ENCODE measurements around the gene RAP1GAP2. TPM values are rescaled to one million over a fixed set of nuclear protein-coding genes. Genes with fewer than 3 reads are reported as not detected.

The RAP1GAP2 gene
- total and polyA plus RNA-seq, 8 donors = 11.8 to 92.4 (median 31.0) TPM

DNA sequence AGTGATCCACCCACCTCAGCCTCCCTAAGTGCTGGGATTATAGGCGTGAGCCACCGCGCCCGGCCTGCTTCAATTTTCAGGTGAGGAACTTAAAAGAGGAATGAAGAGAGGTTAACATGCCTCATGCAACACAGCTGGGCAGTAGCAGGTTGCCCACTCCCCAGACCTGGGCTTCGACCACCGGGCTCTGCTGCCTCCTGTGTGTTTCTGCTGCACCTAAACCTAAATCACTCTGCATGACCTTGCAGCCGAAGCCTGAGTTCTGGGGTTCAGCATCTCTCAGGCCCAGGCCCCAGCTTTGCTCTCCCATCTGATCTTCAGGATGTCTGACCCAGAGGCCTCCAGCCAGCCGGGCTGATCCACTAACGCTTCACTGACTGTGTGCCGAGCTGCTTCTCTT is 154.6 kb downstream of the RAP1GAP2 start:
- WGBS, 5 donors = 90 to 97% (median 94%) methylated on average over 10 of the region's 10 CpGs
- DNase-seq = no peak
- intact Hi-C loops (cut with DNase I; ENCODE audit: low total_unique reads) = no loop called here
- no peak for TF ChIP-seq POLR2A (IDR thresholded peaks at IDR 0.05)
- Histone ChIP-seq H3K27me3 (no peaks in the 10 kb centered on the region), H3K4me3 (no peak overlapping the region), H3K36me3 (no peaks in the 10 kb centered on the region), H3K9me3 (no peaks in the 10 kb centered on the region), H3K4me1 (peaks cover 5 to 36% (median 12%) of the 10 kb centered on the region in 4 donors), H3K27ac (peak overlapping the region in 1 of 5 donors; percentile 46)

DNA sequence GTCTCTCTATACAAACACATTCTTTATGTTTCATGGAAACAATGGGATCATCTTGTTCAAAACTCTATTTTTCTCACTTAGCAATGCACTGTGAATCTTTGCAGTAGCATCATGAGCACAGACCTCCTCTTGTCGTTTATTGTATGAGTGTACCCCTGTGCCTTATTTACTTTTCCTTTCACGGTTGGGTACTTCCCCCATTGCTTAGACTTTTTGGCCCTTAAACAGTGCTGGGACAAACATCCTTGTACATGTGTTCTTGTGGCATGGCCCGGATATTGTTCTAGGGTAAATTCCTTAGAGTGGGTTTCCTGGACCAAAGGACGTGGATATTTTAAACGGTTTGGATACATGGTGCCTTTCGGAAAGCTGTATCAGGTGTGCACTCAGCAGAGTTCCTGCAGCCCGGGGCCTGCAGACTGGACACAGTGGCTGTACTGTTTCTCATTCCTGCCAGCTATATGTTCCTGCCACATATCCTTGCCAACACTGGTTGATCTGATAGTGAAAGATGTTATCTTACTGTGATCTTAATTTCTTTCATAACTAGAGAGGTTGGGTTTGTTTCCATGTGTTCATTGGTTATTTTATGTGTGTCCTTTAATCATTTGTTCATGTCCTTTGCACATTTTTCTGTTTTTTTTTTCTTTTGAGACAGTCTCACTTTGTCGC is 156.1 kb downstream of the RAP1GAP2 start:
- no peak overlapping the region for H3K4me3 ChIP-seq
- peaks cover 11 to 50% (median 24%) of the 10 kb centered on the region in 4 donors for H3K4me1 ChIP-seq
- H3K36me3 ChIP-seq = no peaks in the 10 kb centered on the region
- peak in 1 of 2 donors; percentile 21 for DNase-seq
- no peak for TF ChIP-seq POLR2AphosphoS5 (IDR thresholded peaks at IDR 0.05)
- no peak for TF ChIP-seq POLR2A (IDR thresholded peaks at IDR 0.05)
- TF ChIP-seq EP300 (IDR thresholded peaks at IDR 0.05) = no peak
- no peak for TF ChIP-seq CTCF (IDR thresholded peaks at IDR 0.05)
- intact Hi-C loops (cut with DNase I; ENCODE audit: low total_unique reads) = no loop called here
- peak overlapping the region in 2 of 5 donors; percentile 43 to 46 for H3K27ac ChIP-seq
- 30 to 58% (median 42%) methylated on average over 8 of the region's 8 CpGs for WGBS, 5 donors
- no peaks in the 10 kb centered on the region for H3K9me3 ChIP-seq
- no peaks in the 10 kb centered on the region for H3K27me3 ChIP-seq

- intact Hi-C loops (cut with DNase I; ENCODE audit: low total_unique reads) = no loop called here
- TF ChIP-seq POLR2AphosphoS5 (IDR thresholded peaks at IDR 0.05) = peak in 2 of 3 donors; percentile 72 to 83
- no peak for TF ChIP-seq POLR2A (IDR thresholded peaks at IDR 0.05)
- peak overlapping the region in 3 of 5 donors; percentile 45 to 91 (median 90) for H3K27ac ChIP-seq
- H3K4me3 ChIP-seq = no peak overlapping the region
- H3K27me3 ChIP-seq = no peaks in the 10 kb centered on the region
- WGBS, 5 donors = 24 to 37% (median 35%) methylated on average over 8 of the region's 8 CpGs
- H3K36me3 ChIP-seq = no peaks in the 10 kb centered on the region
- no peaks in the 10 kb centered on the region for H3K9me3 ChIP-seq
- H3K4me1 ChIP-seq = peaks cover 26 to 66% (median 41%) of the 10 kb centered on the region in 4 donors
- DNase-seq = peak; percentile 32 to 71
Observed at GRCh38 chr17:2954898-2955445, 158.7 kb downstream of the RAP1GAP2 start.

- intact Hi-C loops (cut with DNase I; ENCODE audit: low total_unique reads) = no loop called here
- peak overlapping the region; percentile 18 to 91 (median 58) for H3K27ac ChIP-seq
- no peak overlapping the region for H3K4me3 ChIP-seq
- DNase-seq = peak in 1 of 2 donors; percentile 25
- no peaks in the 10 kb centered on the region for H3K9me3 ChIP-seq
- TF ChIP-seq POLR2A (IDR thresholded peaks at IDR 0.05) = no peak
- no peak for TF ChIP-seq POLR2AphosphoS5 (IDR thresholded peaks at IDR 0.05)
- no peak for TF ChIP-seq CTCF (IDR thresholded peaks at IDR 0.05)
- TF ChIP-seq EP300 (IDR thresholded peaks at IDR 0.05) = no peak
- H3K27me3 ChIP-seq = no peaks in the 10 kb centered on the region
- no peaks in the 10 kb centered on the region for H3K36me3 ChIP-seq
- H3K4me1 ChIP-seq = peaks cover 31 to 76% (median 47%) of the 10 kb centered on the region in 4 donors
- WGBS, 5 donors = 82 to 88% (median 87%) methylated on average over 16 to 17 of the region's 17 CpGs
Observed at GRCh38 chr17:2955931-2956582, 159.8 kb downstream of the RAP1GAP2 start.

GRCh38 chr17:2957631-2958286 is 161.5 kb downstream of the RAP1GAP2 start:
- intact Hi-C loops (cut with DNase I; ENCODE audit: low total_unique reads) = no loop called here
- H3K4me1 ChIP-seq = peaks cover 29 to 74% (median 43%) of the 10 kb centered on the region in 4 donors
- H3K4me3 ChIP-seq = no peak overlapping the region
- H3K36me3 ChIP-seq = peaks cover 0 to 1% (median 0%) of the 10 kb centered on the region in 4 donors
- DNase-seq = peak in 1 of 2 donors; percentile 20
- TF ChIP-seq CTCF (IDR thresholded peaks at IDR 0.05) (no peak), EP300 (IDR thresholded peaks at IDR 0.05) (no peak), POLR2AphosphoS5 (IDR thresholded peaks at IDR 0.05) (no peak), POLR2A (IDR thresholded peaks at IDR 0.05) (no peak)
- no peaks in the 10 kb centered on the region for H3K27me3 ChIP-seq
- no peaks in the 10 kb centered on the region for H3K9me3 ChIP-seq
- peak overlapping the region; percentile 14 to 91 (median 28) for H3K27ac ChIP-seq
- WGBS, 5 donors = 85 to 94% (median 91%) methylated on average over 12 of the region's 12 CpGs
